Gastrocnemius medialis (tissue), 4 donors: ENCODE measurements around the gene SETD5. TPM values are rescaled to one million over a fixed set of nuclear protein-coding genes. Genes with fewer than 3 reads are reported as not detected.

Experiments
- ATAC-seq, 2 donors: fragments of 150-250 bp; one replicate each; pipeline ENCODE4 v1.9.1; 2016
- DNase-seq, 2 donors: peaks; one replicate each; pipeline ENCODE4 v3.0.0-alpha.2; 2019
- H3K27ac ChIP-seq, 4 donors: fragments of 200-600 bp; sonication (generic); 1 replicate in 1 of 4; 2 replicates in 3 of 4; pipeline ENCODE4 v1.5.1; 2016 to 2018; ENCODE audit warnings: mild to moderate bottlenecking in 2 of 4, moderate library complexity in 1 of 4
- H3K27me3 ChIP-seq, 3 donors: fragments of 200-600 bp; sonication (generic) in 2 of 3; 1 replicate in 1 of 3; 2 replicates in 2 of 3; pipeline versions ENCODE4 v1.5.1 to v1.6.0; 2016 to 2019; ENCODE audit warnings: mild to moderate bottlenecking in 1 of 3, moderate library complexity in 1 of 3
- H3K36me3 ChIP-seq, 2 donors: fragments of 200-600 bp; sonication (generic) in 1 of 2; one replicate each; pipeline ENCODE4 v1.5.1; 2017 to 2018
- H3K4me1 ChIP-seq, 2 donors: fragments of 200-600 bp; sonication (generic) in 1 of 2; one replicate each; pipeline ENCODE4 v1.5.1; 2016 to 2017; ENCODE audit warnings: mild to moderate bottlenecking in 2 of 2
- H3K4me3 ChIP-seq, 4 donors: fragments of 200-600 bp; sonication (generic) in 3 of 4; 1 replicate in 1 of 4; 2 replicates in 3 of 4; pipeline ENCODE4 v1.5.1; 2016 to 2019; ENCODE audit warnings: mild to moderate bottlenecking in 2 of 4
- H3K9me3 ChIP-seq, 3 donors: fragments of 200-600 bp; sonication (generic) in 2 of 3; 1 replicate in 1 of 3; 2 replicates in 2 of 3; pipeline ENCODE4 v1.5.1; 2016 to 2019
- CTCF ChIP-seq, 5 experiments: fragments of 450-650 bp in 3 of 5; fragments of 200-600 bp in 2 of 5; sonication (generic) in 2 of 5; IDR thresholded peaks in 4 of 5; conservative IDR thresholded peaks in 1 of 5; 1 replicate in 4 of 5; 2 replicates in 1 of 5; pipeline ENCODE4 v1.5.1; 2016 to 2019; ENCODE audit warnings: antibody characterized with exemption in 5 of 5, mild to moderate bottlenecking in 3 of 5, moderate library complexity in 3 of 5
- POLR2A ChIP-seq, 2 donors: fragments of 450-650 bp; IDR thresholded peaks; one replicate each; pipeline ENCODE4 v1.6.1; 2017; ENCODE audit warnings: antibody characterized with exemption in 2 of 2, mild to moderate bottlenecking in 2 of 2, moderate library complexity in 2 of 2
- in situ Hi-C, 4 donors: fragments of 200-750 bp; cut with MboI; loops; one replicate each; pipeline versions ENCODE4 v1.15.0 to v1.8.0; 2017; ENCODE audit warnings: low sequenced_read_pairs in 4 of 4
- intact Hi-C: fragments of 100-400 bp; cut with DNase I; formaldehyde crosslinking; loops from one replicate; pipeline ENCODE4 v1.15.1; 2023; ENCODE audit warnings: low total_unique reads
- total RNA-seq, 4 donors: library from RNA; depleted of rRNA; stranded (reverse); fragments of >200 nt; gene quantifications; one replicate each; pipeline versions ENCODE4 v1.1.0 to v1.2.3, GENCODE V29; 2016

SETD5 gene
- total RNA-seq, 4 donors from 2014 or later = 28.9 to 43.3 (median 41.0) TPM

- Histone ChIP-seq H3K9me3 (no peaks in the 10 kb centered on the region), H3K4me3 (peak overlapping the region; percentile 80 to 94 (median 90)), H3K27me3 (no peaks in the 10 kb centered on the region), H3K27ac (peak overlapping the region; percentile 97 to 100 (median 99)), H3K4me1 (peaks cover 56 to 73% of the 10 kb centered on the region in 2 donors), H3K36me3 (peaks cover 0 to 15% of the 10 kb centered on the region in 2 donors)
- ATAC-seq = peak in 1 of 2 donors; percentile 7
- in situ Hi-C loops = no loop called here
- DNase-seq = peak; percentile 41 to 77
- TF ChIP-seq CTCF (IDR thresholded peaks at IDR 0.05 in 4 of 5, conservative IDR thresholded peaks at IDR 0.05 in 1 of 5) (no peak), POLR2A (IDR thresholded peaks at IDR 0.05) (no peak)
- intact Hi-C loops = loop anchor here (2.0 to 10.0 kb wide), 8 partner anchors 35 to 801 kb away; partner anchors contain the start of genes BRPF1, SRGAP3 and THUMPD3
These were observed 688 bp downstream of the SETD5 start for GRCh38 chr3:9397906-9398699.

- Histone ChIP-seq H3K27me3 (no peaks in the 10 kb centered on the region), H3K4me3 (peak overlapping the region; percentile 80 to 94 (median 90)), H3K4me1 (peaks cover 63 to 73% of the 10 kb centered on the region in 2 donors), H3K9me3 (no peaks in the 10 kb centered on the region), H3K36me3 (peaks cover 0 to 8% of the 10 kb centered on the region in 2 donors), H3K27ac (peak overlapping the region; percentile 97 to 100 (median 99))
- TF ChIP-seq POLR2A (IDR thresholded peaks at IDR 0.05) (peak; percentile 10 to 26), CTCF (IDR thresholded peaks at IDR 0.05 in 4 of 5, conservative IDR thresholded peaks at IDR 0.05 in 1 of 5) (no peak)
- DNase-seq (peak; percentile 8 to 52), ATAC-seq (peak in 1 of 2 donors; percentile 9)
- in situ Hi-C loops (no loop called here), intact Hi-C loops (loop anchor here (5.0 to 10.0 kb wide), 4 partner anchors 152 to 802 kb away; partner anchors contain the start of gene SRGAP3)
These were observed 1.4 kb downstream of the SETD5 start for GRCh38 chr3:9398700-9399336.

GRCh38 chr3:9399337-9399703, 1.9 kb downstream of the SETD5 start:
- Histone ChIP-seq H3K9me3 (no peaks in the 10 kb centered on the region), H3K36me3 (peaks cover 0 to 3% of the 10 kb centered on the region in 2 donors), H3K4me3 (peak overlapping the region; percentile 80 to 94 (median 90)), H3K27me3 (no peaks in the 10 kb centered on the region), H3K4me1 (peaks cover 64 to 73% of the 10 kb centered on the region in 2 donors), H3K27ac (peak overlapping the region; percentile 97 to 100 (median 99))
- in situ Hi-C loops (no loop called here), intact Hi-C loops (loop anchor here (5.0 to 10.0 kb wide), 4 partner anchors 152 to 802 kb away; partner anchors contain the start of gene SRGAP3)
- DNase-seq (no peak), ATAC-seq (no peak)
- TF ChIP-seq CTCF (IDR thresholded peaks at IDR 0.05 in 4 of 5, conservative IDR thresholded peaks at IDR 0.05 in 1 of 5) (no peak), POLR2A (IDR thresholded peaks at IDR 0.05) (no peak)

- Histone ChIP-seq H3K4me1 (peaks cover 64 to 73% of the 10 kb centered on the region in 2 donors), H3K36me3 (no peaks in the 10 kb centered on the region), H3K9me3 (no peaks in the 10 kb centered on the region), H3K27ac (peak overlapping the region; percentile 97 to 100 (median 99)), H3K4me3 (peak overlapping the region; percentile 80 to 94 (median 90)), H3K27me3 (no peaks in the 10 kb centered on the region)
- ATAC-seq (peak; percentile 53 to 57), DNase-seq (peak; percentile 85 to 95)
- in situ Hi-C loops (no loop called here), intact Hi-C loops (loop anchor here (5.0 to 10.0 kb wide), 4 partner anchors 152 to 802 kb away; partner anchors contain the start of gene SRGAP3)
- TF ChIP-seq CTCF (IDR thresholded peaks at IDR 0.05 in 4 of 5, conservative IDR thresholded peaks at IDR 0.05 in 1 of 5) = no peak
- peak; percentile 14 to 48 for TF ChIP-seq POLR2A (IDR thresholded peaks at IDR 0.05)
These were observed 2.3 kb downstream of the SETD5 start for GRCh38 chr3:9399746-9400145.
